ENCODE data around the gene PLEKHB2.

PLEKHB2 gene

GRCh38 chr2:131093696-131094462 lies 11.3 kb upstream of the PLEKHB2 start:
- in situ Hi-C loops (cut with HindIII; ENCODE audit: low sequenced_read_pairs), result no loop called here

- in situ Hi-C loops (cut with HindIII; ENCODE audit: low sequenced_read_pairs), result no loop called here
Observed at GRCh38 chr2:131094463-131095281, 10.5 kb upstream of the PLEKHB2 start.

- in situ Hi-C loops (cut with HindIII; ENCODE audit: low sequenced_read_pairs), result loop anchor here (25.0 kb wide), 1 partner anchor 291 kb away; no protein-coding TSS in a partner anchor
Observed at GRCh38 chr2:131103165-131103564, 2.0 kb upstream of the PLEKHB2 start.

- in situ Hi-C loops (cut with HindIII; ENCODE audit: low sequenced_read_pairs), result loop anchor here (25.0 kb wide), 1 partner anchor 292 kb away; no protein-coding TSS in a partner anchor
Observed at GRCh38 chr2:131104487-131105155, 515 bp upstream of the PLEKHB2 start.

- in situ Hi-C loops (cut with HindIII; ENCODE audit: low sequenced_read_pairs), result loop anchor here (25.0 kb wide), 1 partner anchor 294 kb away; no protein-coding TSS in a partner anchor
Observed at GRCh38 chr2:131105950-131106801, 1.0 kb downstream of the PLEKHB2 start.

GRCh38 chr2:131112529-131112928 lies 7.4 kb downstream of the PLEKHB2 start:
- in situ Hi-C loops (cut with HindIII; ENCODE audit: low sequenced_read_pairs), result loop anchor here (25.0 kb wide), 1 partner anchor 300 kb away; no protein-coding TSS in a partner anchor

GRCh38 chr2:131113566-131114227 lies 8.6 kb downstream of the PLEKHB2 start:
- in situ Hi-C loops (cut with HindIII; ENCODE audit: low sequenced_read_pairs), result loop anchor here (25.0 kb wide), 1 partner anchor 301 kb away; no protein-coding TSS in a partner anchor

GRCh38 chr2:131114950-131115349 lies 9.8 kb downstream of the PLEKHB2 start:
- in situ Hi-C loops (cut with HindIII; ENCODE audit: low sequenced_read_pairs), result loop anchor here (25.0 kb wide), 1 partner anchor 303 kb away; no protein-coding TSS in a partner anchor

GRCh38 chr2:131115752-131116151 lies 10.6 kb downstream of the PLEKHB2 start:
- in situ Hi-C loops (cut with HindIII; ENCODE audit: low sequenced_read_pairs), result loop anchor here (25.0 kb wide), 1 partner anchor 303 kb away; no protein-coding TSS in a partner anchor

GRCh38 chr2:131120815-131121317 lies 15.7 kb downstream of the PLEKHB2 start:
- in situ Hi-C loops (cut with HindIII; ENCODE audit: low sequenced_read_pairs), result loop anchor here (25.0 kb wide), 1 partner anchor 309 kb away; no protein-coding TSS in a partner anchor

GRCh38 chr2:131121464-131121863 lies 16.3 kb downstream of the PLEKHB2 start:
- in situ Hi-C loops (cut with HindIII; ENCODE audit: low sequenced_read_pairs), result loop anchor here (25.0 kb wide), 1 partner anchor 309 kb away; no protein-coding TSS in a partner anchor

- in situ Hi-C loops (cut with HindIII; ENCODE audit: low sequenced_read_pairs), result loop anchor here (25.0 kb wide), 1 partner anchor 310 kb away; no protein-coding TSS in a partner anchor
Observed at GRCh38 chr2:131122496-131122895, 17.4 kb downstream of the PLEKHB2 start.

- in situ Hi-C loops (cut with HindIII; ENCODE audit: low sequenced_read_pairs), result loop anchor here (25.0 kb wide), 1 partner anchor 311 kb away; no protein-coding TSS in a partner anchor
Observed at GRCh38 chr2:131123192-131123591, 18.1 kb downstream of the PLEKHB2 start.

GRCh38 chr2:131125195-131125757 lies 20.1 kb downstream of the PLEKHB2 start:
- in situ Hi-C loops (cut with HindIII; ENCODE audit: low sequenced_read_pairs), result no loop called here

- in situ Hi-C loops (cut with HindIII; ENCODE audit: low sequenced_read_pairs), result no loop called here
Observed at GRCh38 chr2:131126436-131126835, 21.3 kb downstream of the PLEKHB2 start.

- in situ Hi-C loops (cut with HindIII; ENCODE audit: low sequenced_read_pairs), result no loop called here
Observed at GRCh38 chr2:131127076-131127475, 21.9 kb downstream of the PLEKHB2 start.

- in situ Hi-C loops (cut with HindIII; ENCODE audit: low sequenced_read_pairs), result no loop called here
Observed at GRCh38 chr2:131127981-131128380, 22.8 kb downstream of the PLEKHB2 start.

GRCh38 chr2:131130298-131130596 lies 25.1 kb downstream of the PLEKHB2 start:
- in situ Hi-C loops (cut with HindIII; ENCODE audit: low sequenced_read_pairs), result no loop called here

- in situ Hi-C loops (cut with HindIII; ENCODE audit: low sequenced_read_pairs), result no loop called here
Observed at GRCh38 chr2:131132729-131133128, 27.6 kb downstream of the PLEKHB2 start.
